LNCaP clone FGC (cell line): Measurements from ENCODE around the gene MOB4.

ENCODE experiments used
- DNase-seq: peaks from one replicate; pipeline ENCODE4 v3.0.0-alpha.2; 2011; ENCODE audit warnings: low read depth
- H3K4me3 ChIP-seq: 2 replicates; pipeline ENCODE4 v1.5.1; 2011; ENCODE audit warnings: mild to moderate bottlenecking, low read depth, low read length, control low read depth
- TF ChIP-seq, protein P1 (sequence below): IDR thresholded peaks from 2 replicates; pipeline ENCODE4 v1.5.1; 2012; ENCODE audit warnings: mild to moderate bottlenecking; ENCODE audit not compliant: control insufficient read depth, insufficient read depth; ENCODE audit errors: extremely low read depth

The MOB4 gene

DNA sequence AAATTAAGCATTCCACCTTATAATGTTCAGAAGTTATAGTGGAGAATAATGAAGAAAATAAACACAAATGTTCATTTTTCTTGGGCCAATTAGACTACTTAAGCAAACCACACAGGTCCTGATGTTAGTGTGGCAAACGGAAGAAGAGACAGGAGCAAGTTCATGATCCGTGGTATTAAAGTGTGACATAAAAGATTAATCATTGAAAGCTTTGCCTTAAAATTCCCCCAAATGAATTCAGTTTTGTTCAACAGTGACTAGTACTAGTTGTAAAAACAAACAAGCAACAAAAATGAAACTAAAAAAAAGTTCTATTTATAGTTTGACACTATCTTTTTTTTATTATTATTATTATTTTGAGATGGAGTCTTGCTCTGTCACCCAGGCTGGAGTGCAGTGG is 85.9 kb downstream of the MOB4 start:
- DNase-seq: no peak
- TF ChIP-seq, protein P1, sequence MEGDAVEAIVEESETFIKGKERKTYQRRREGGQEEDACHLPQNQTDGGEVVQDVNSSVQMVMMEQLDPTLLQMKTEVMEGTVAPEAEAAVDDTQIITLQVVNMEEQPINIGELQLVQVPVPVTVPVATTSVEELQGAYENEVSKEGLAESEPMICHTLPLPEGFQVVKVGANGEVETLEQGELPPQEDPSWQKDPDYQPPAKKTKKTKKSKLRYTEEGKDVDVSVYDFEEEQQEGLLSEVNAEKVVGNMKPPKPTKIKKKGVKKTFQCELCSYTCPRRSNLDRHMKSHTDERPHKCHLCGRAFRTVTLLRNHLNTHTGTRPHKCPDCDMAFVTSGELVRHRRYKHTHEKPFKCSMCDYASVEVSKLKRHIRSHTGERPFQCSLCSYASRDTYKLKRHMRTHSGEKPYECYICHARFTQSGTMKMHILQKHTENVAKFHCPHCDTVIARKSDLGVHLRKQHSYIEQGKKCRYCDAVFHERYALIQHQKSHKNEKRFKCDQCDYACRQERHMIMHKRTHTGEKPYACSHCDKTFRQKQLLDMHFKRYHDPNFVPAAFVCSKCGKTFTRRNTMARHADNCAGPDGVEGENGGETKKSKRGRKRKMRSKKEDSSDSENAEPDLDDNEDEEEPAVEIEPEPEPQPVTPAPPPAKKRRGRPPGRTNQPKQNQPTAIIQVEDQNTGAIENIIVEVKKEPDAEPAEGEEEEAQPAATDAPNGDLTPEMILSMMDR: no peak

More for the DNA sequence above, 85.9 kb downstream of the MOB4 start:
- H3K4me3 ChIP-seq: no peak overlapping the region
